GM23248 (cell line): ENCODE data around the gene MKRN2OS.

Experiments used
- EZH2 ChIP-seq: fragments of 200-600 bp; sonication (generic); IDR thresholded peaks from 2 replicates; pipeline ENCODE4 v1.6.1; 2018; ENCODE audit warnings: antibody characterized with exemption, mild to moderate bottlenecking; ENCODE audit not compliant: insufficient read depth, poor library complexity, severe bottlenecking
- EZH2phosphoT487 ChIP-seq: fragments of 200-600 bp; sonication (generic); IDR thresholded peaks from 2 replicates; pipeline ENCODE4 v1.6.1; 2018; ENCODE audit warnings: antibody characterized with exemption, moderate library complexity, mild to moderate bottlenecking, low read depth; ENCODE audit not compliant: insufficient read depth

GRCh38 chr3:12585181-12585580, 39.9 kb upstream of the MKRN2OS start:
- TF ChIP-seq EZH2, result no peak
- no peak for TF ChIP-seq EZH2phosphoT487
